Kidney (tissue), 14 donors: Measurements from ENCODE around the gene CCDC146. TPM values are rescaled to one million over a fixed set of nuclear protein-coding genes. Genes with fewer than 3 reads are reported as not detected.

Experiments used
- DNase-seq, 5 donors: peaks; one replicate each; pipeline ENCODE4 v3.0.0-alpha.2; 2013 to 2020
- FAIRE-seq: peaks from 2 replicates; lab custom pipeline; 2012; peaks lifted over from hg19 to GRCh38; lab: Jason Lieb, UNC
- H3K27ac ChIP-seq, 2 donors: one replicate each; pipeline ENCODE4 v1.7.0; 2013; ENCODE audit warnings: low read depth in 2 of 2, low read length in 2 of 2, inconsistent platforms in 1 of 2
- H3K27me3 ChIP-seq: one replicate; pipeline ENCODE4 v1.7.1; 2013; ENCODE audit warnings: low read length, inconsistent platforms; ENCODE audit not compliant: control insufficient read depth, insufficient read depth
- H3K36me3 ChIP-seq, 3 donors: one replicate each; pipeline versions ENCODE4 v1.7.0 to v1.7.1; 2013; ENCODE audit warnings: low read length in 3 of 3, control low read depth in 1 of 3, inconsistent platforms in 1 of 3; ENCODE audit not compliant: insufficient read depth in 3 of 3, control insufficient read depth in 2 of 3
- H3K4me1 ChIP-seq, 3 donors: one replicate each; pipeline versions ENCODE4 v1.7.0 to v1.7.1; 2013; ENCODE audit warnings: low read length in 3 of 3, inconsistent platforms in 1 of 3, low read depth in 1 of 3; ENCODE audit not compliant: control insufficient read depth in 2 of 3, insufficient read depth in 2 of 3
- H3K4me3 ChIP-seq, 3 donors: one replicate each; pipeline versions ENCODE4 v1.7.0 to v1.8.1; 2013; ENCODE audit warnings: low read length in 3 of 3, control low read depth in 1 of 3, inconsistent platforms in 1 of 3
- H3K9ac ChIP-seq, 3 donors: one replicate each; pipeline versions ENCODE4 v1.7.0 to v1.7.1; 2013; ENCODE audit warnings: low read length in 3 of 3, control low read depth in 1 of 3, inconsistent platforms in 1 of 3
- H3K9me3 ChIP-seq, 3 donors: one replicate each; pipeline versions ENCODE4 v1.7.0 to v1.7.1; 2013; ENCODE audit warnings: low read length in 3 of 3, control low read depth in 1 of 3, inconsistent platforms in 1 of 3; ENCODE audit not compliant: control insufficient read depth in 2 of 3, insufficient read depth in 1 of 3
- CTCF ChIP-seq: IDR thresholded peaks from 3 replicates; pipeline ENCODE4 v1.5.1; 2012; ENCODE audit warnings: mild to moderate bottlenecking, moderate library complexity, borderline replicate concordance; ENCODE audit not compliant: insufficient read depth; ENCODE audit errors: extremely low read depth
- intact Hi-C: fragments of 100-400 bp; cut with DNase I; formaldehyde crosslinking; loops from one replicate; pipeline ENCODE4 v1.11.1; 2022
- polyA plus RNA-seq: library from polyadenylated mRNA; stranded (reverse); fragments of 350-450 nt; fragmentation: Illumina TruSeq; extraction: RNeasy Lipid Tissue Mini Kit (QIAGEN cat#74804); gene quantifications from one replicate; pipeline ENCODE4 v1.2.3, GENCODE V29; 2014; ENCODE audit warnings: low read depth, low replicate concordance; ENCODE audit not compliant: insufficient read depth
- total RNA-seq: library from RNA; stranded (reverse); fragmentation: NEBNext Ultra II Directional; extraction: Animal tissue kit (Norgen Biotek cat#: 25700); gene quantifications from one replicate; pipeline ENCODE4 v1.2.1, GENCODE V29; 2021
- donor health status: control.
- donor health status: control.
- donor health status: control.
- donor health status: control.
- donor health status: control.
- donor health status: DM: yes; HTN: yes; CAD: no.
- donor health status: Normal renal cell carcinoma (clear cell type).

Gene CCDC146
- total and polyA plus RNA-seq, 2 donors from 2014 or later, result 8.8 to 15.4 TPM

- Histone ChIP-seq H3K9ac (no peak overlapping the region), H3K9me3 (no peaks in the 10 kb centered on the region), H3K36me3 (no peaks in the 10 kb centered on the region), H3K27ac (no peak overlapping the region), H3K4me1 (peaks cover 0 to 6% (median 0%) of the 10 kb centered on the region in 3 donors), H3K27me3 (no peaks in the 10 kb centered on the region), H3K4me3 (no peak overlapping the region)
- TF ChIP-seq CTCF, result no peak
- intact Hi-C loops, result no loop called here
- no peak for DNase-seq
- no peak for FAIRE-seq
Observed at GRCh38 chr7:77182261-77182660, 59.8 kb downstream of the CCDC146 start.

GRCh38 chr7:77184463-77184862 is 62.0 kb downstream of the CCDC146 start:
- peak in 1 of 5 donors; percentile 29 for DNase-seq
- intact Hi-C loops, result no loop called here
- no peak for TF ChIP-seq CTCF
- H3K27me3 ChIP-seq, result no peaks in the 10 kb centered on the region
- no peaks in the 10 kb centered on the region for H3K36me3 ChIP-seq
- H3K27ac ChIP-seq, result no peak overlapping the region
- no peak overlapping the region for H3K4me3 ChIP-seq
- FAIRE-seq, result no peak
- no peak overlapping the region for H3K9ac ChIP-seq
- no peaks in the 10 kb centered on the region for H3K9me3 ChIP-seq
- peaks cover 0 to 6% (median 0%) of the 10 kb centered on the region in 3 donors for H3K4me1 ChIP-seq

GRCh38 chr7:77184990-77185389 is 62.6 kb downstream of the CCDC146 start:
- Histone ChIP-seq H3K36me3 (no peaks in the 10 kb centered on the region), H3K9me3 (no peaks in the 10 kb centered on the region), H3K4me3 (no peak overlapping the region), H3K9ac (no peak overlapping the region), H3K27ac (no peak overlapping the region), H3K4me1 (peaks cover 0 to 6% (median 0%) of the 10 kb centered on the region in 3 donors), H3K27me3 (no peaks in the 10 kb centered on the region)
- intact Hi-C loops, result no loop called here
- FAIRE-seq, result no peak
- TF ChIP-seq CTCF, result no peak
- DNase-seq, result no peak

GRCh38 chr7:77185866-77186265 is 63.5 kb downstream of the CCDC146 start:
- H3K4me3 ChIP-seq, result no peak overlapping the region
- FAIRE-seq, result no peak

More at GRCh38 chr7:77185866-77186265, 63.5 kb downstream of the CCDC146 start:
- DNase-seq, result no peak
- Histone ChIP-seq H3K27ac (no peak overlapping the region), H3K9me3 (no peaks in the 10 kb centered on the region), H3K27me3 (no peaks in the 10 kb centered on the region), H3K9ac (no peak overlapping the region), H3K4me1 (peaks cover 0 to 6% (median 0%) of the 10 kb centered on the region in 3 donors), H3K36me3 (no peaks in the 10 kb centered on the region)
- TF ChIP-seq CTCF, result no peak
- intact Hi-C loops, result no loop called here
